PFSK-1 (cell line): ENCODE measurements around the gene SETD5.

ENCODE experiments used
- FOXP2 ChIP-seq: optimal IDR thresholded peaks from 2 replicates; pipeline ENCODE3; 2011; ENCODE audit warnings: borderline replicate concordance, control low read depth, inconsistent platforms; ENCODE audit not compliant: insufficient read depth; ENCODE audit errors: extremely low read length, extremely low read depth
- POLR2AphosphoS5 ChIP-seq: IDR thresholded peaks from 2 replicates; pipeline ENCODE4 v1.6.1; 2012; ENCODE audit warnings: low read depth, mild to moderate bottlenecking, control low read depth, low read length, moderate library complexity
- SIN3A ChIP-seq: IDR thresholded peaks from 2 replicates; pipeline ENCODE4 v1.6.1; 2012; ENCODE audit warnings: mild to moderate bottlenecking, low read length, moderate library complexity, borderline replicate concordance; ENCODE audit not compliant: insufficient read depth
- TAF1 ChIP-seq: IDR thresholded peaks from 2 replicates; pipeline ENCODE4 v1.6.1; 2012; ENCODE audit warnings: low read length, control low read depth, borderline replicate concordance; ENCODE audit not compliant: insufficient read depth
- TF ChIP-seq, protein P1 (sequence below), 2 experiments: IDR thresholded peaks; 2 replicates each; pipeline versions ENCODE4 v1.6.1 to v1.8.0; 2011 to 2012; ENCODE audit warnings: low read depth in 2 of 2, low read length in 2 of 2, control low read depth in 1 of 2, inconsistent platforms in 1 of 2, mild to moderate bottlenecking in 1 of 2, moderate library complexity in 1 of 2; ENCODE audit not compliant: insufficient read depth in 1 of 2

SETD5 gene

DNA sequence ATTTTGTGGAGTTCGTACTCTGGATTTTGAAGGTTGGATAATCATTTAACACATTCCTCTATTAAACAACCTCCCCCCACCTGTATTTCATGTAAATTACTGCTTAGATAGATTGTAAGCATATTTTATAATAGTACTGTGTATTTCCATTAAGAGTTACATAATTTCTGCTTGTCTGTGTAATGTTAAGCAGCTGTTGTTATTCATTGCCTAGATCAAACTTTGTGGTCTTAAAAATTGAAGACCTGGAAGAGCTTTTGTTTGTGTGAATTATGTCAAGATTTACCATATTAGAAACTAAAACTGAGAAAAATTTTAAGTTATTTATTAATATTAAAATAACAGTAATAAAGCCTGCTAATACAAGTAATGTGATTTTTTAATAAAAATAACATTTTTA is 11.1 kb downstream of the SETD5 start:
- TF ChIP-seq, protein P1, sequence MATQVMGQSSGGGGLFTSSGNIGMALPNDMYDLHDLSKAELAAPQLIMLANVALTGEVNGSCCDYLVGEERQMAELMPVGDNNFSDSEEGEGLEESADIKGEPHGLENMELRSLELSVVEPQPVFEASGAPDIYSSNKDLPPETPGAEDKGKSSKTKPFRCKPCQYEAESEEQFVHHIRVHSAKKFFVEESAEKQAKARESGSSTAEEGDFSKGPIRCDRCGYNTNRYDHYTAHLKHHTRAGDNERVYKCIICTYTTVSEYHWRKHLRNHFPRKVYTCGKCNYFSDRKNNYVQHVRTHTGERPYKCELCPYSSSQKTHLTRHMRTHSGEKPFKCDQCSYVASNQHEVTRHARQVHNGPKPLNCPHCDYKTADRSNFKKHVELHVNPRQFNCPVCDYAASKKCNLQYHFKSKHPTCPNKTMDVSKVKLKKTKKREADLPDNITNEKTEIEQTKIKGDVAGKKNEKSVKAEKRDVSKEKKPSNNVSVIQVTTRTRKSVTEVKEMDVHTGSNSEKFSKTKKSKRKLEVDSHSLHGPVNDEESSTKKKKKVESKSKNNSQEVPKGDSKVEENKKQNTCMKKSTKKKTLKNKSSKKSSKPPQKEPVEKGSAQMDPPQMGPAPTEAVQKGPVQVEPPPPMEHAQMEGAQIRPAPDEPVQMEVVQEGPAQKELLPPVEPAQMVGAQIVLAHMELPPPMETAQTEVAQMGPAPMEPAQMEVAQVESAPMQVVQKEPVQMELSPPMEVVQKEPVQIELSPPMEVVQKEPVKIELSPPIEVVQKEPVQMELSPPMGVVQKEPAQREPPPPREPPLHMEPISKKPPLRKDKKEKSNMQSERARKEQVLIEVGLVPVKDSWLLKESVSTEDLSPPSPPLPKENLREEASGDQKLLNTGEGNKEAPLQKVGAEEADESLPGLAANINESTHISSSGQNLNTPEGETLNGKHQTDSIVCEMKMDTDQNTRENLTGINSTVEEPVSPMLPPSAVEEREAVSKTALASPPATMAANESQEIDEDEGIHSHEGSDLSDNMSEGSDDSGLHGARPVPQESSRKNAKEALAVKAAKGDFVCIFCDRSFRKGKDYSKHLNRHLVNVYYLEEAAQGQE (IDR thresholded peaks at IDR 0.05; ENCODE audit: insufficient read depth in 1 of 2, low read depth in 2 of 2, low read length in 2 of 2): no peak
- TF ChIP-seq FOXP2: no peak
- TF ChIP-seq POLR2AphosphoS5: no peak
- no peak for TF ChIP-seq SIN3A
- no peak for TF ChIP-seq TAF1

DNA sequence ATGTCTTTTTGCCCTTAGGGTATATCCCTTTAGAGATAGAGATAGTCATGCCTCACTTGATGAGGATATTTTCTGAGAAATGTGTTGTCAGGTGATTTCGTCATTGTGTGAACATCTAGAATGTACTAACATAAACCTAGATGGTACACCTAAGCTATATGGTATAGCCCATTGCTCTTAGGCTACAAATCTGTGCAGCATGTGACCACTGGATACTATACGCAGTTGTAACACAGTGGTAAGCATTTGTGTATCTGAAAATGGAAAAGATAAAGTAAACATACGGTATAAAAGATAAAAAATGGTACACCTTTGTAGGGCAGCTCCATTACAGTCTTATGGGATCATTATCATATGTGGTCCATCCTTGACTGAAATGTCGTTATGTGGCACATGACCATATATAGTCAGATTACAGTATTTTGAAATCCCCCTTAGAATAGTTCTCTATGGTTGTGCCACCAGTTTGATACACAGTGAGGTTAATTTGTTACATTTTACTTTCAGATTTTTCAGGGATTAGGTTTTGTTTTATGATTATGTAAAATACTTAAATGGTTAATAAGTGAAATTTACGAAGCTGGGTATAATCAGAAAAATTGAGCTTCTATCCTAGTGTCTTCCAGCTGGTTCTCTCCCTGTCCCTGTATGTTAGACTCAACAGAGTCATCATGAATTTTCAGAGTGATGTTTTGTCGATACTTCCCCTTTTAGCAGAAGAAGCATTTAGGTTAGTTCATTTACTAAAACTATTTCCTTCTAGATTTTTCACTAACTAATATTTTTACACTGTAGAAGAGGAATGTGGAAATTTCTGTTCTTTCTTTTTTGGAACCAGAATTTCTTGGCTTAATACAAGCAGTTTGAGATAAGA is 12.8 kb downstream of the SETD5 start:
- TF ChIP-seq POLR2AphosphoS5 (no peak), SIN3A (no peak), FOXP2 (no peak), TAF1 (no peak)
- TF ChIP-seq, protein P1 (IDR thresholded peaks at IDR 0.05; ENCODE audit: insufficient read depth in 1 of 2, low read depth in 2 of 2, low read length in 2 of 2): no peak

DNA sequence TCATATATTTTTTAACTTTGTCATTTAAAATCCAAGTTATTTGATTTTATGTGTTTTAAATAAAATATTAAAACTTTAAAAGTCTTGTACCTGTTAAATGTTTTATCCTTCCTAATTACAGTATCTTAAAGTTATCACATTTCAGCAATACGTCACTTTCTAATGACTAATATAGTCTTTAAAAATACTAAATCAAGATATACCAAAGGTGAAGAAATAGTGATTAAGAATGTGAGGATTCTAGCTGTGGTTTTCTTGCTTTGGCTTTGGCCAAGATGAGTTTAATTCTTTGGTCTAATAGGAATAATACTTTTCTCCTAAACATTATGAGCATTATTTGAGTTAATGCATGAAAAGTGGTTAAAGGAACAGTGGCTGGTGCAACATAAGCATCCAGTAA is 13.9 kb downstream of the SETD5 start:
- TF ChIP-seq SIN3A: no peak
- TF ChIP-seq, protein P1 (IDR thresholded peaks at IDR 0.05; ENCODE audit: insufficient read depth in 1 of 2, low read depth in 2 of 2, low read length in 2 of 2): no peak
- no peak for TF ChIP-seq POLR2AphosphoS5

DNA sequence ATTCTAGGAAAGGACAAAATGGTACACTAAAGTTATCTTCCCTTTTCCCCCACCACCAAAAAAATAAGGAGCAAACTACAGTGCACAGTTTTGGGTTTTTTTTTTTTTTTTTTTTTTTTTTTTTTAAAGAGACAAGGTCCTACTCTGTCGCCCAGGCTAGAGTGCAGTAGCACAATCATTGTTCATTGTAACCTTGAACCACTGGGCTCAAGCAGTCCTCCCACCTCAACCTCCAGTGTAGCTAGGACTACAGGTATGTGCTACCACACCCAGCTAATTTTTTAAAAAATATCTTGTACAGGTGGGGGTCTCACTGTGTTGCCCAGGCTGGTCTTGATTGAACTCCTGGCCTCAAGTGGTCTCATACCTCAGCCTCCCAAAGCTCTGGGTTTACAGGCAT is 14.9 kb downstream of the SETD5 start:
- TF ChIP-seq FOXP2 (no peak), SIN3A (no peak), POLR2AphosphoS5 (no peak), TAF1 (no peak)
- TF ChIP-seq, protein P1 (IDR thresholded peaks at IDR 0.05; ENCODE audit: insufficient read depth in 1 of 2, low read depth in 2 of 2, low read length in 2 of 2): no peak

DNA sequence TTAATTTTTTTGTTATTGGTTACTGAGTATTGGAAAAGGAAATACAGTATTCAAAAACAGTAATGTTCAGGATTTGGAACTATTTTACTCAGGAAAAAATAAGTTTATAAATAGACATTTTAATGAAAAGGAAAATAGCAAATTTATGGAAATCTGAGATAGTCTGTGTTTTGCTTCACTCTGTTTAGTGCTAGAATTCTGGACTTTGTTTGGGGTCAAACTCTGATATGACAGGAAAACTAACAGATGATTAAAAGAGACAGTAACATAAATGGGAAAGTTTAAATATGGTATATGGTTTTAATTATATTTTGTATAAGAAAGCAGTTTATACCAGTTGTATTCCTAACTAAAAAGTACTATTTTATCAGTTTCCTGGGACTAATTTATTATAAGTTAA is 17.4 kb downstream of the SETD5 start:
- TF ChIP-seq FOXP2: no peak
- no peak for TF ChIP-seq SIN3A
- no peak for TF ChIP-seq TAF1
- TF ChIP-seq POLR2AphosphoS5: no peak
- TF ChIP-seq, protein P1 (IDR thresholded peaks at IDR 0.05; ENCODE audit: insufficient read depth in 1 of 2, low read depth in 2 of 2, low read length in 2 of 2): no peak
